Chondrocyte (in vitro differentiated cells): Measurements from ENCODE around the gene MYO1F. TPM values are rescaled to one million over a fixed set of nuclear protein-coding genes. Genes with fewer than 3 reads are reported as not detected.
A peak's percentile ranks its signal among the peaks of the same experiment; 100 is the strongest.

Experiments
- DNase-seq: peaks from one replicate; pipeline ENCODE4 v3.0.0; 2021; ENCODE audit warnings: mixed read lengths, low spot score
- H3K27ac Mint-ChIP-seq: one replicate; pipeline ENCODE4 v1.8.0; 2021; ENCODE audit warnings: mild to moderate bottlenecking, moderate library complexity, mixed read lengths; ENCODE audit not compliant: unreplicated experiment
- H3K27me3 Mint-ChIP-seq: 2 replicates; pipeline ENCODE4 v1.8.0; 2021; ENCODE audit warnings: low read depth, mixed read lengths
- H3K36me3 Mint-ChIP-seq: 2 replicates; pipeline ENCODE4 v1.8.0; 2021; ENCODE audit warnings: low read depth, mixed read lengths
- H3K4me1 Mint-ChIP-seq: 2 replicates; pipeline ENCODE4 v1.8.0; 2021; ENCODE audit warnings: low read depth, mild to moderate bottlenecking, mixed read lengths
- H3K4me3 Mint-ChIP-seq: one replicate; pipeline ENCODE4 v1.8.0; 2021; ENCODE audit warnings: mild to moderate bottlenecking, moderate library complexity, mixed read lengths; ENCODE audit not compliant: unreplicated experiment
- H3K9me3 Mint-ChIP-seq: 2 replicates; pipeline ENCODE4 v1.8.0; 2021; ENCODE audit warnings: low read depth, mixed read lengths
- total RNA-seq: library from RNA; stranded (reverse); gene quantifications from 3 replicates; pipeline ENCODE4 v1.2.1, GENCODE V29; 2021
- TF ChIP-seq, protein P1 (sequence below): fragments of 200-600 bp; sonication (generic); IDR thresholded peaks from 2 replicates; pipeline ENCODE4 v1.5.0; 2021; ENCODE audit warnings: antibody characterized with exemption, mild to moderate bottlenecking, moderate library complexity

MYO1F gene
- total RNA-seq, 1 donor from 2014 or later: 0.50 TPM

DNA sequence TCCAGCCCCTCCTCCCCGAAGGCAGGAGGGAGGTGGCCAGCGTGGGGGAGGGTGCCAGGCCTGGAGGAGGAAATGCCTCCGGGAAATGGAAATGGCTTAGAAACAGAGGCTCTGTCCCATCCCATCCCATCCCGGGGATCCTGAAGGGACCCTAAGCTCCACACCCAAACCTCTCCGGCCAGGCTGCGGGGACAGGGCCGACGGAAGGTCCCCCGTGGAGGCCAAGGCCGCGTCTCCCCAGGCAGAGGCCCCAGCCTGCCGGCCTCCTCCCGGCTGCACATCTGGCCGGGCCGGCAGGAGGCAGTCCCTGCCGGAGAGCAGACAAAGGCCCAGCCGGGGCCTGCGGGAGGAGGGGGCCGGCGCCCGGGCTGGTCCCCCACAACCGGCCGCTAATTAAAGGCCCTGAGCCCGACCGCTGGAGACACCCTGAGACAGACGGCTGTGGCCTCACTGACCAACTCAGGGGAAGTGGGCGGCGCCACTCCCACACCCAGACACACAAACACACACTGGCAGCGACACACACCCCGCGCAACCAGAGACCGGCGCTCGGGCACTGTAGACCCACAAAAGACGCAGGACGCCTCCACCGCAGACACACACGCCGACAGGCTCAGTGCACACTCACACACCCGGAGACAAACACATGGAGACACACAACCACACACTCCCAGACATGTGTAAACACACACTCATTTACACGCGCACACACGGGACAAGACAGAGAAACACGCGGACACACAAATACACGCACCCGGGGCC, 32.2 kb upstream of the MYO1F start:
- Mint-ChIP-seq H3K4me1 (peaks cover 42% of the 10 kb centered on the region), H3K36me3 (peaks cover 8% of the 10 kb centered on the region), H3K4me3 (peak overlapping the region; percentile 90), H3K9me3 (no peaks in the 10 kb centered on the region), H3K27ac (peak overlapping the region; percentile 90), H3K27me3 (no peaks in the 10 kb centered on the region)
- no peak for DNase-seq
- TF ChIP-seq, protein P1, sequence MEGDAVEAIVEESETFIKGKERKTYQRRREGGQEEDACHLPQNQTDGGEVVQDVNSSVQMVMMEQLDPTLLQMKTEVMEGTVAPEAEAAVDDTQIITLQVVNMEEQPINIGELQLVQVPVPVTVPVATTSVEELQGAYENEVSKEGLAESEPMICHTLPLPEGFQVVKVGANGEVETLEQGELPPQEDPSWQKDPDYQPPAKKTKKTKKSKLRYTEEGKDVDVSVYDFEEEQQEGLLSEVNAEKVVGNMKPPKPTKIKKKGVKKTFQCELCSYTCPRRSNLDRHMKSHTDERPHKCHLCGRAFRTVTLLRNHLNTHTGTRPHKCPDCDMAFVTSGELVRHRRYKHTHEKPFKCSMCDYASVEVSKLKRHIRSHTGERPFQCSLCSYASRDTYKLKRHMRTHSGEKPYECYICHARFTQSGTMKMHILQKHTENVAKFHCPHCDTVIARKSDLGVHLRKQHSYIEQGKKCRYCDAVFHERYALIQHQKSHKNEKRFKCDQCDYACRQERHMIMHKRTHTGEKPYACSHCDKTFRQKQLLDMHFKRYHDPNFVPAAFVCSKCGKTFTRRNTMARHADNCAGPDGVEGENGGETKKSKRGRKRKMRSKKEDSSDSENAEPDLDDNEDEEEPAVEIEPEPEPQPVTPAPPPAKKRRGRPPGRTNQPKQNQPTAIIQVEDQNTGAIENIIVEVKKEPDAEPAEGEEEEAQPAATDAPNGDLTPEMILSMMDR: peak; percentile 71

DNA sequence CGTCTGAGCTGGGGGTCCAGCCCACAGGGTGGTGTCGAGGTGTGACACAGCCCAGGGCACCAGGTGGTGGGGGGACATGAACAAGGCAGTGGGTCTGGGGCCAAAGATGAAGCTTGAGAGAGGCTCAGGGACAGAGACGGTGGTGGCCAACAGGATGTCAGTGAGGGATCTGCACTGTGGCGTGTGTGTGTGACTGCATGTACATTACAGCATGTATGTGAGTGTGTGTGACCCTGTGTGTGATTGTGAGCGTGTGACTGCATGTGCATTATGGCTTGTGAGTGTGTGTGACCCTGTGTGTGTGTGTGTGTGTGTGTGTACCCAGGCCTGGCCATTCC, 31.7 kb upstream of the MYO1F start:
- Mint-ChIP-seq H3K36me3 (peaks cover 8% of the 10 kb centered on the region), H3K27ac (peak overlapping the region; percentile 72), H3K9me3 (no peaks in the 10 kb centered on the region), H3K4me1 (peaks cover 42% of the 10 kb centered on the region), H3K27me3 (no peaks in the 10 kb centered on the region), H3K4me3 (peak overlapping the region; percentile 90)
- TF ChIP-seq, protein P1: no peak
- DNase-seq: no peak

DNA sequence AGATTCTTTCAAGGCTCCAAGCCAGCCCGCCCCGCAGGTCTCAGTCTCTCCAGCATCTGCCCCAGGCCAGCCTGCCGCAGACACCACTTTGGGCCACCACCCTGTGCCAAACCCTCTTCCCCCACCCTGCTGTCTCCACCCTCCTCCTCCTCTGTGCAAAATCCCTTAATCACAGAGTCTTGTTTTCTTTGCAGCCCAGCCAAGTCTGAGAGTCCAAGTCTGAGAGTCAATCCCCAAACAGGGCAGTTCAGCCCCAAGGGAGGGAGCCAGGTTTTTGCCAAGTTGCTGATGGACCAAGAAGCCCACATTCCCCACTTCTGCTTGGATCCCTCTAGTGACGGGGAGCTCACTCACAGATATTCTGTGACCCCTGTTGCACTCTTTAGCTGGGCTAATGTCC, 30.1 kb upstream of the MYO1F start:
- Mint-ChIP-seq H3K4me1 (peaks cover 39% of the 10 kb centered on the region), H3K27ac (peak overlapping the region; percentile 86), H3K9me3 (no peaks in the 10 kb centered on the region), H3K4me3 (peak overlapping the region; percentile 29), H3K27me3 (no peaks in the 10 kb centered on the region), H3K36me3 (peaks cover 15% of the 10 kb centered on the region)
- DNase-seq: no peak
- TF ChIP-seq, protein P1: no peak

DNA sequence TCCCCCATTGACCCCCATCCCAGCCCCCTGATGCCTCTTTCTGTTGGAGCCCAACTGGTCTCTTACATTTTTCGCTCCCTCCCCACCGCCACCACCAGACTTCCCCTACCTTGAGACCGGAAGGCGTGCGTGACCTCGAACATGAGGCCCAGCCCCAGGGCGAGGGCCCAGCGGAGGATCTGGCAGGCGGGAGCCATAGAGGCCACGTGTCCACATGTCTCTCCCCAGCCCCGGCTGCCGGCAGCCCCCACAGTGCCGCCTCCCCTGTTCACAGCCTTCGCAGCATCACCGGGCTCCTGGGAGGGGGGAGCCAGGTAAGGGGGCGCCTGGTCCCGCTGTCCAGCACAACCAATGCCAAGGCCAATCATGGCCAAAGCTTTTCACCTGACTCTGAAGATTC, 28.3 kb upstream of the MYO1F start:
- Mint-ChIP-seq H3K4me1 (peaks cover 28% of the 10 kb centered on the region), H3K36me3 (peaks cover 25% of the 10 kb centered on the region)

DNA sequence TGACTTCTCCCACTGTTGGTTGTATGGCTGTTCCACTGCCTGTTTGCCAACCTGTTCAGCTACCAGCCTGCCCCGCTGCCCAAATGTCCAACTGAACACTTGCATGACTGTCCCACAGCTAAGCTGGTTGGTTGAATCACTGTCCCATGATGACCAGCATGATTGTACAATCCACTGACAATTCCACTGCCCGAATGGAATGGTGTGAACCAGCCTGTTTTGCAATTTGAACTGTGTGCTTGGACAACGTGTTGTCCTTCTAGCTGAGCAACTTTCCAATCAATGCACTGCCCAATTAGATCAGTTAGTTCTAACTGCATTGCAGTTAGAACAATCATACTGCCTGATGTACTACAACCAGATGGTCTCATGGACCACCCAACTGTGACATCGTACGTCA, 24.6 kb upstream of the MYO1F start:
- no peak for DNase-seq
- TF ChIP-seq, protein P1: no peak
- peaks cover 35% of the 10 kb centered on the region for H3K36me3 Mint-ChIP-seq
- no peak overlapping the region for H3K27ac Mint-ChIP-seq
- H3K27me3 Mint-ChIP-seq: no peaks in the 10 kb centered on the region
- no peaks in the 10 kb centered on the region for H3K9me3 Mint-ChIP-seq
- H3K4me1 Mint-ChIP-seq: peaks cover 7% of the 10 kb centered on the region
- H3K4me3 Mint-ChIP-seq: no peak overlapping the region

More for the DNA sequence above, 28.3 kb upstream of the MYO1F start:
- TF ChIP-seq, protein P1: no peak
- Mint-ChIP-seq H3K27ac (no peak overlapping the region), H3K27me3 (no peaks in the 10 kb centered on the region), H3K9me3 (no peaks in the 10 kb centered on the region), H3K4me3 (no peak overlapping the region)
- DNase-seq: no peak
